GM11168 (cell line): ENCODE measurements around the gene CASKIN1.
"Not testable (repeated sequence)": the region's sequence is repeated elsewhere in the genome, so short reads cannot be mapped to it uniquely, and the experiment has no call there.

Experiments used
- in situ Hi-C: fragments of 300-500 bp; cut with MboI; formaldehyde crosslinking; loops from one replicate; pipeline ENCODE4 v1.12.0; 2022; ENCODE audit warnings: low sequenced_read_pairs; ENCODE audit not compliant: unreplicated experiment

CASKIN1 gene

GRCh38 chr16:2212362-2213324 is 16.2 kb upstream of the CASKIN1 start:
- in situ Hi-C loops = no loop called here

GRCh38 chr16:2211923-2212347 is 15.5 kb upstream of the CASKIN1 start:
- in situ Hi-C loops = no loop called here

- in situ Hi-C loops = no loop called here
Observed at GRCh38 chr16:2210386-2211365, 14.3 kb upstream of the CASKIN1 start, which contains the start of gene BRICD5. Gene BRICD5, minus strand, starts transcription at chr16:2210863. Its CDS starts 30 bp downstream, at chr16:2210833.

GRCh38 chr16:2210009-2210332 is 13.6 kb upstream of the CASKIN1 start:
- in situ Hi-C loops = no loop called here

- in situ Hi-C loops = no loop called here
Observed at GRCh38 chr16:2209258-2210008, 13.0 kb upstream of the CASKIN1 start.

GRCh38 chr16:2208772-2209171 is 12.4 kb upstream of the CASKIN1 start:
- in situ Hi-C loops = no loop called here

- in situ Hi-C loops = no loop called here
Observed at GRCh38 chr16:2208308-2208707, 11.9 kb upstream of the CASKIN1 start.

- in situ Hi-C loops = no loop called here
Observed at GRCh38 chr16:2207872-2208271, 11.5 kb upstream of the CASKIN1 start.

- in situ Hi-C loops = no loop called here
Observed at GRCh38 chr16:2206780-2207433, 10.5 kb upstream of the CASKIN1 start.

- in situ Hi-C loops = no loop called here
Observed at GRCh38 chr16:2206420-2206779, 10.0 kb upstream of the CASKIN1 start.

GRCh38 chr16:2205967-2206313 is 9.5 kb upstream of the CASKIN1 start:
- in situ Hi-C loops = no loop called here

GRCh38 chr16:2205104-2205966 is 8.9 kb upstream of the CASKIN1 start, which contains the start of gene MLST8:
Gene MLST8, plus strand, starts transcription at chr16:2205454. Its CDS starts 632 bp downstream, at chr16:2206086.
- in situ Hi-C loops = no loop called here

- in situ Hi-C loops = no loop called here
Observed at GRCh38 chr16:2204416-2205103, 8.2 kb upstream of the CASKIN1 start.

GRCh38 chr16:2203119-2203688 is 6.8 kb upstream of the CASKIN1 start:
- in situ Hi-C loops = not testable (repeated sequence)

- in situ Hi-C loops = no loop called here
Observed at GRCh38 chr16:2200313-2200712, 3.9 kb upstream of the CASKIN1 start.

- in situ Hi-C loops = no loop called here
Observed at GRCh38 chr16:2199621-2200139, 3.3 kb upstream of the CASKIN1 start.

GRCh38 chr16:2199095-2199494 is 2.7 kb upstream of the CASKIN1 start:
- in situ Hi-C loops = no loop called here

GRCh38 chr16:2198283-2198682 is 1.9 kb upstream of the CASKIN1 start:
- in situ Hi-C loops = no loop called here
